Measurements from ENCODE around the gene FAM174B.

- TF ChIP-seq CTCF (IDR thresholded peaks at IDR 0.05; ENCODE audit: poor library complexity) (no peak), EZH2 (IDR thresholded peaks at IDR 0.05; ENCODE audit: borderline replicate concordance) (no peak)
These were observed 3.5 kb downstream of the FAM174B start for GRCh38 chr15:92651877-92652575.
